Measurements from ENCODE around the gene PTPA.

DNA sequence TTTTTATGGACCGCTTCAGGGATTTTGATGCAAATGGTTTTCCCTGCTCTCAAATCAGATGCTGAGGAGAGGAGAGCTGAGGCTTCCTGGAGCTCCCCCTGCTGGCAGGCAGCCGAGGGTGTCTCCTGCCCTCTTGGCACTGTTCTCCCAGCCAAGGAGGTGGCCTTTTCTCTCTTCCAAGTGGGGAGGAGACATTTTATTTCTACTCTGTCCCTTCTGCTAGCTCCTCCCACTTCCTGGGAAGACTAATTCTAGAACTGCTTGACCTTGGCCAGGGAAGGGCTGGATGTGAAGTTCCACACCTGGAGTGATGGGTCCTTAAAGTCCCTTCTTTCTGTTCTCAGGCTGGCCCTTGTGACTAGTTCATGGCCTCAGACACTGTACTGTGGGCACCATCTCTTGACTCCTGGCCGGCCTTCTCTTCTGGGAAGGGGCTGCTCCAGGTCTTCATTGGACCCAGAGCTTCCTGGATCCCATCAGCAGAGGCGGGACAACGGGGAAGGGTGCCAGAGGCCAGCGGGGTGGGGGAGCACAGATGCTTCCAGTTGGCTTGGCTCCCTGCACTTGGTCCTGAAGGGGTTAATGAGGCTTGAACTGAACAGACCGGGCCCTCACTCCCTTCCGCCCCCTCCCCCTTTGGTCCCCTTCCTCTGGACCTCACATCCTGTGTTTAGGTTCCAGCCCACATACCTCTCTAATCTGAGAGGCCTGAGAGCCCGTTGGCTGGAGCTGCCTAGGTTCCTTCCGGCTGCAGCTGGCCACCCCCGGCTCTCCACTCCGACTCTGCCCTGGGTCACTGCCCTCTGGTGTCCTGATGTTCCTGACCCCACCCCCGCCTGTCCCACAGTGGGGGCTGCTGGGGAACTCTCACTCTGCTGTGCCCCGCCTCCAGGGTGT is 32.1 kb downstream of the PTPA start:
- TF ChIP-seq POLR2A (IDR thresholded peaks at IDR 0.05; ENCODE audit: low read depth, low read length): no peak
- TF ChIP-seq, protein P1, sequence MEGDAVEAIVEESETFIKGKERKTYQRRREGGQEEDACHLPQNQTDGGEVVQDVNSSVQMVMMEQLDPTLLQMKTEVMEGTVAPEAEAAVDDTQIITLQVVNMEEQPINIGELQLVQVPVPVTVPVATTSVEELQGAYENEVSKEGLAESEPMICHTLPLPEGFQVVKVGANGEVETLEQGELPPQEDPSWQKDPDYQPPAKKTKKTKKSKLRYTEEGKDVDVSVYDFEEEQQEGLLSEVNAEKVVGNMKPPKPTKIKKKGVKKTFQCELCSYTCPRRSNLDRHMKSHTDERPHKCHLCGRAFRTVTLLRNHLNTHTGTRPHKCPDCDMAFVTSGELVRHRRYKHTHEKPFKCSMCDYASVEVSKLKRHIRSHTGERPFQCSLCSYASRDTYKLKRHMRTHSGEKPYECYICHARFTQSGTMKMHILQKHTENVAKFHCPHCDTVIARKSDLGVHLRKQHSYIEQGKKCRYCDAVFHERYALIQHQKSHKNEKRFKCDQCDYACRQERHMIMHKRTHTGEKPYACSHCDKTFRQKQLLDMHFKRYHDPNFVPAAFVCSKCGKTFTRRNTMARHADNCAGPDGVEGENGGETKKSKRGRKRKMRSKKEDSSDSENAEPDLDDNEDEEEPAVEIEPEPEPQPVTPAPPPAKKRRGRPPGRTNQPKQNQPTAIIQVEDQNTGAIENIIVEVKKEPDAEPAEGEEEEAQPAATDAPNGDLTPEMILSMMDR (IDR thresholded peaks at IDR 0.05; ENCODE audit: extremely low read depth in 1 of 2, insufficient read depth in 1 of 2, low read depth in 1 of 2, low read length in 2 of 2): peak; percentile 97 to 98

Data from endothelial cell of umbilical vein (primary cell).